ENCODE measurements around the gene POP7. TPM values are rescaled to one million over a fixed set of nuclear protein-coding genes. Genes with fewer than 3 reads are reported as not detected.
"Not testable (repeated sequence)": the region's sequence is repeated elsewhere in the genome, so short reads cannot be mapped to it uniquely, and the experiment has no call there.

POP7 gene
- total RNA-seq, 1 experiment from 2014 or later = 79.2 TPM

GRCh38 chr7:100714725-100715124 lies 8.8 kb downstream of the POP7 start:
- no peak overlapping the region for H3K27ac Mint-ChIP-seq
- TF ChIP-seq ZNF396 (CRISPR knock-in tag; IDR thresholded peaks at IDR 0.05; ENCODE audit: borderline replicate concordance) = no peak
- no peak for TF ChIP-seq IRF2 (CRISPR knock-in tag; IDR thresholded peaks at IDR 0.05; ENCODE audit: borderline replicate concordance, low read depth)
- TF ChIP-seq, protein P1, sequence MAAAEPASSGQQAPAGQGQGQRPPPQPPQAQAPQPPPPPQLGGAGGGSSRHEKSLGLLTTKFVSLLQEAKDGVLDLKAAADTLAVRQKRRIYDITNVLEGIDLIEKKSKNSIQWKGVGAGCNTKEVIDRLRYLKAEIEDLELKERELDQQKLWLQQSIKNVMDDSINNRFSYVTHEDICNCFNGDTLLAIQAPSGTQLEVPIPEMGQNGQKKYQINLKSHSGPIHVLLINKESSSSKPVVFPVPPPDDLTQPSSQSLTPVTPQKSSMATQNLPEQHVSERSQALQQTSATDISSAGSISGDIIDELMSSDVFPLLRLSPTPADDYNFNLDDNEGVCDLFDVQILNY (CRISPR knock-in tag; IDR thresholded peaks at IDR 0.05) = no peak
- TF ChIP-seq SP1 (CRISPR knock-in tag; conservative IDR thresholded peaks at IDR 0.05) = no peak
- TF ChIP-seq, protein P2, sequence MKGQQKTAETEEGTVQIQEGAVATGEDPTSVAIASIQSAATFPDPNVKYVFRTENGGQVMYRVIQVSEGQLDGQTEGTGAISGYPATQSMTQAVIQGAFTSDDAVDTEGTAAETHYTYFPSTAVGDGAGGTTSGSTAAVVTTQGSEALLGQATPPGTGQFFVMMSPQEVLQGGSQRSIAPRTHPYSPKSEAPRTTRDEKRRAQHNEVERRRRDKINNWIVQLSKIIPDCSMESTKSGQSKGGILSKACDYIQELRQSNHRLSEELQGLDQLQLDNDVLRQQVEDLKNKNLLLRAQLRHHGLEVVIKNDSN (CRISPR knock-in tag; IDR thresholded peaks at IDR 0.05) = no peak
- TF ChIP-seq, protein P3, sequence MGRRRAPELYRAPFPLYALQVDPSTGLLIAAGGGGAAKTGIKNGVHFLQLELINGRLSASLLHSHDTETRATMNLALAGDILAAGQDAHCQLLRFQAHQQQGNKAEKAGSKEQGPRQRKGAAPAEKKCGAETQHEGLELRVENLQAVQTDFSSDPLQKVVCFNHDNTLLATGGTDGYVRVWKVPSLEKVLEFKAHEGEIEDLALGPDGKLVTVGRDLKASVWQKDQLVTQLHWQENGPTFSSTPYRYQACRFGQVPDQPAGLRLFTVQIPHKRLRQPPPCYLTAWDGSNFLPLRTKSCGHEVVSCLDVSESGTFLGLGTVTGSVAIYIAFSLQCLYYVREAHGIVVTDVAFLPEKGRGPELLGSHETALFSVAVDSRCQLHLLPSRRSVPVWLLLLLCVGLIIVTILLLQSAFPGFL (CRISPR knock-in tag; IDR thresholded peaks at IDR 0.05; ENCODE audit: borderline replicate concordance) = no peak
- no peak for TF ChIP-seq ZBTB21 (CRISPR knock-in tag; IDR thresholded peaks at IDR 0.05; ENCODE audit: borderline replicate concordance)
- no peak for TF ChIP-seq GRHL2 (CRISPR knock-in tag; IDR thresholded peaks at IDR 0.05; ENCODE audit: insufficient replicate concordance, severe bottlenecking)
- no peak for TF ChIP-seq HMGA2 (CRISPR knock-in tag; IDR thresholded peaks at IDR 0.05)
- no peak for TF ChIP-seq ZNF281 (CRISPR knock-in tag; IDR thresholded peaks at IDR 0.05)
- no peak for TF ChIP-seq ZNF512 (CRISPR knock-in tag; IDR thresholded peaks at IDR 0.05; ENCODE audit: borderline replicate concordance)
- TF ChIP-seq, protein P4, sequence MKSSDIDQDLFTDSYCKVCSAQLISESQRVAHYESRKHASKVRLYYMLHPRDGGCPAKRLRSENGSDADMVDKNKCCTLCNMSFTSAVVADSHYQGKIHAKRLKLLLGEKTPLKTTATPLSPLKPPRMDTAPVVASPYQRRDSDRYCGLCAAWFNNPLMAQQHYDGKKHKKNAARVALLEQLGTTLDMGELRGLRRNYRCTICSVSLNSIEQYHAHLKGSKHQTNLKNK (CRISPR knock-in tag; IDR thresholded peaks at IDR 0.05) = no peak
- TF ChIP-seq MLX (CRISPR knock-in tag; IDR thresholded peaks at IDR 0.05) = no peak
- no peak for TF ChIP-seq TEAD4 (CRISPR knock-in tag; IDR thresholded peaks at IDR 0.05)
- TF ChIP-seq, protein P5, sequence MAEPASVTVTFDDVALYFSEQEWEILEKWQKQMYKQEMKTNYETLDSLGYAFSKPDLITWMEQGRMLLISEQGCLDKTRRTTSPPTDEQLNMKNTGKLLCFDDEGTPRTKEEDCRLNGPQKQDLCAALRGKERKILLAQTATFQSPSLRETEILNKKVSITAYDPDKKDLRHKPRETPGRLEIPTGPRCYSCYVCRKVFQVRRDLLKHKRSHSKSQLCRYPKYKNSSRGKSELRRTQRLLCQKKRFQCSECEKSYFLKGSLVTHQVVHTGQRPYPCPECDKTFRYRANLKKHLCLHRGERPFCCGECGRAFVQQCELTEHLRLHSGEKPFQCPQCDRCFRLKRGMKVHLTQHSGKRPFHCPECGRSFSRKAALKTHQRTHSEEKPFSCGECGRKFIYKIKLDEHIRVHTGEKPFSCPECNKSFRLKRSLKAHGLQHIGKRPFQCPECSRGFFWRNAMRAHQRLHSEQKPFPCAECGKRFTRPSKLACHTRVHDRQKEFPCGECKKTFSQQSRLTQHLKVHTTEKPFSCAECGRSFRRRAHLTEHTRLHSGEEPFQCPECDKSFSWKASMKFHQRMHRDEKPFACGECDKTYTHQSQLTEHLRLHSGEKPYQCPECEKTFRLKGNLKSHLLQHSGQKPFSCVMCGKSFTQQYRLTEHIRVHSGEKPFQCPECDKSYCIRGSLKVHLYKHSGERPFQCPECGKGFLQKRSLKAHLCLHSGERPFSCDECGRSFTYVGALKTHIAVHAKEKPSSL (CRISPR knock-in tag; conservative IDR thresholded peaks at IDR 0.05) = no peak
- TF ChIP-seq SOX15 (CRISPR knock-in tag; IDR thresholded peaks at IDR 0.05) = no peak
- no peak for TF ChIP-seq JUN (CRISPR knock-in tag; IDR thresholded peaks at IDR 0.05)
- TF ChIP-seq ZNF121 (CRISPR knock-in tag; IDR thresholded peaks at IDR 0.05) = no peak
- TF ChIP-seq NFYB (CRISPR knock-in tag; conservative IDR thresholded peaks at IDR 0.05; ENCODE audit: low read depth) = no peak
- TF ChIP-seq, protein P6, sequence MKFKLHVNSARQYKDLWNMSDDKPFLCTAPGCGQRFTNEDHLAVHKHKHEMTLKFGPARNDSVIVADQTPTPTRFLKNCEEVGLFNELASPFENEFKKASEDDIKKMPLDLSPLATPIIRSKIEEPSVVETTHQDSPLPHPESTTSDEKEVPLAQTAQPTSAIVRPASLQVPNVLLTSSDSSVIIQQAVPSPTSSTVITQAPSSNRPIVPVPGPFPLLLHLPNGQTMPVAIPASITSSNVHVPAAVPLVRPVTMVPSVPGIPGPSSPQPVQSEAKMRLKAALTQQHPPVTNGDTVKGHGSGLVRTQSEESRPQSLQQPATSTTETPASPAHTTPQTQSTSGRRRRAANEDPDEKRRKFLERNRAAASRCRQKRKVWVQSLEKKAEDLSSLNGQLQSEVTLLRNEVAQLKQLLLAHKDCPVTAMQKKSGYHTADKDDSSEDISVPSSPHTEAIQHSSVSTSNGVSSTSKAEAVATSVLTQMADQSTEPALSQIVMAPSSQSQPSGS (CRISPR knock-in tag; IDR thresholded peaks at IDR 0.05; ENCODE audit: borderline replicate concordance, low read depth) = no peak
- H3K4me3 Mint-ChIP-seq = no peak overlapping the region
- POLR2A ChIA-PET = no interaction called here
- H3K9me3 Mint-ChIP-seq = peaks cover 16% of the 10 kb centered on the region
- no peak for DNase-seq (ENCODE audit: low spot score)
- H3K27me3 Mint-ChIP-seq (ENCODE audit: low read depth) = peaks cover 26% of the 10 kb centered on the region
- no peaks in the 10 kb centered on the region; the same call in 1 of the 2 replicates for H3K4me1 Mint-ChIP-seq
- CTCF ChIA-PET = interaction anchor here (0.9 to 4.0 kb wide), 4 partner anchors 9 to 259 kb away, joined by 3 to 19 read pairs (median 6); partner anchors contain the start of gene POP7
- ATAC-seq = no peak
- H3K36me3 Mint-ChIP-seq = peaks cover 8% of the 10 kb centered on the region; the same call in 1 of the 2 replicates

DNA sequence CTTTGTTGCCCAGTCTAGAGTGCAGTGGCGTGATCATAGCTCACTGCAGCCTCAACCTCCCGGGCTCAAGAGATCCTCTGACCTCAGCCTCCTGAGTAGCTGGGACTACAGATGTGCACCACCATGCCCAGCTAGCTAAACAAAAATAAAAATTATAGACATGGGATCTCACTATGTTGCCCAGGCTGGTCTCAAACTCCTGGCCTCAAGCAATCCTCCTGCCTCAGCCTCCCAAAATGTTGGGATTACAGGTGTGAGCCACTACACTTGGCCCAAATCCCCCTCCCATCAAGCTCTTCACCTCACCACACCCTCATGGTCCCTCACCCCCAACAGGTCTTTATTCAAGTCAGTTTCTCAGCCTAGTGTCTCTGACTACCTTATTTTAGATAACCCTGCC lies 11.2 kb downstream of the POP7 start:
- ATAC-seq; H3K27ac Mint-ChIP-seq; DNase-seq (ENCODE audit: low spot score); H3K4me1 Mint-ChIP-seq; H3K36me3 Mint-ChIP-seq; H3K4me3 Mint-ChIP-seq; POLR2A ChIA-PET: not testable (repeated sequence)
- CTCF ChIA-PET = interaction anchor here (0.6 to 4.0 kb wide), 3 partner anchors 9 to 251 kb away, joined by 3 to 19 read pairs (median 4); partner anchors contain the start of gene POP7
- H3K27me3 Mint-ChIP-seq (ENCODE audit: low read depth) = peaks cover 47% of the 10 kb centered on the region
- peaks cover 16% of the 10 kb centered on the region for H3K9me3 Mint-ChIP-seq

All from WTC11 (cell line).